Left cardiac atrium (tissue), 4 donors: Measurements from ENCODE around the gene CWC22. TPM values are rescaled to one million over a fixed set of nuclear protein-coding genes. Genes with fewer than 3 reads are reported as not detected.
"Not testable (repeated sequence)": the region's sequence is repeated elsewhere in the genome, so short reads cannot be mapped to it uniquely, and the experiment has no call there.

Experiments used
- ATAC-seq, 2 donors: fragments of 200-7000 bp; cut with Tn5 transposase; one replicate each; pipeline ENCODE4 v1.9.1; 2020; ENCODE audit warnings: mild to moderate bottlenecking in 2 of 2, moderate library complexity in 2 of 2
- DNase-seq: peaks from one replicate; pipeline ENCODE4 v3.0.0-alpha.2; 2020
- intact Hi-C, 2 donors: fragments of 100-400 bp; cut with DNase I; formaldehyde crosslinking; loops; one replicate each; pipeline versions ENCODE4 v1.14.1 to v1.15.1; 2022 to 2023
- total RNA-seq, 2 donors: library from RNA; stranded (reverse); fragmentation: NEBNext Ultra II Directional; extraction: Animal tissue kit (Norgen Biotek cat#: 25700); gene quantifications; one replicate each; pipeline ENCODE4 v1.2.1, GENCODE V29; 2021
- donor health status: DM: no; HTN: yes; CAD: no.
- donor health status: DM: no; HTN: yes; CAD: no; lungs with severe emphysema.
- donor health status: DM: yes; HTN: yes; CAD: no.
- donor health status: Dilated cardiomyopathy.

Gene CWC22
- total RNA-seq, 2 donors from 2014 or later, result 13.7 to 14.7 TPM

- intact Hi-C loops, result no loop called here
- ATAC-seq (peak in 1 of 2 donors; percentile 76), DNase-seq (no peak)
Measured at GRCh38 chr2:179963626-179964025, 43.5 kb downstream of the CWC22 start.

- intact Hi-C loops, DNase-seq, ATAC-seq: not testable (repeated sequence)
Measured at GRCh38 chr2:179958251-179958650, 48.8 kb downstream of the CWC22 start.

GRCh38 chr2:179954026-179954425, 53.1 kb downstream of the CWC22 start:
- no peak for DNase-seq
- intact Hi-C loops, result no loop called here
- ATAC-seq, result no peak

GRCh38 chr2:179953359-179953758, 53.7 kb downstream of the CWC22 start:
- DNase-seq (no peak), ATAC-seq (no peak)
- intact Hi-C loops, result no loop called here

GRCh38 chr2:179952658-179953057, 54.4 kb downstream of the CWC22 start:
- DNase-seq (no peak), ATAC-seq (no peak)
- intact Hi-C loops, result no loop called here

GRCh38 chr2:179951680-179952079, 55.4 kb downstream of the CWC22 start:
- DNase-seq (no peak), ATAC-seq (no peak)
- intact Hi-C loops, result no loop called here

GRCh38 chr2:179950391-179950790, 56.7 kb downstream of the CWC22 start:
- DNase-seq (no peak), ATAC-seq (no peak)
- intact Hi-C loops, result no loop called here

- DNase-seq (no peak), ATAC-seq (no peak)
- intact Hi-C loops, result no loop called here
Measured at GRCh38 chr2:179949438-179949837, 57.7 kb downstream of the CWC22 start.

- ATAC-seq (no peak), DNase-seq (no peak)
- intact Hi-C loops, result no loop called here
Measured at GRCh38 chr2:179948058-179948457, 59.0 kb downstream of the CWC22 start.

- DNase-seq, result no peak
- ATAC-seq, result no peak
- intact Hi-C loops, result no loop called here
Measured at GRCh38 chr2:179946810-179947615, 60.1 kb downstream of the CWC22 start.

- intact Hi-C loops, result no loop called here
- DNase-seq (no peak), ATAC-seq (no peak)
Measured at GRCh38 chr2:179946346-179946745, 60.8 kb downstream of the CWC22 start.

- intact Hi-C loops, result no loop called here
- ATAC-seq (no peak), DNase-seq (no peak)
Measured at GRCh38 chr2:179939259-179939658, 67.8 kb downstream of the CWC22 start.

GRCh38 chr2:179938026-179938425, 69.1 kb downstream of the CWC22 start:
- intact Hi-C loops, result no loop called here
- DNase-seq (no peak), ATAC-seq (no peak)

GRCh38 chr2:179936654-179937053, 70.4 kb downstream of the CWC22 start:
- intact Hi-C loops, result no loop called here

GRCh38 chr2:179936141-179936540, 71.0 kb downstream of the CWC22 start:
- DNase-seq (no peak), ATAC-seq (no peak)
- intact Hi-C loops, result no loop called here

More at GRCh38 chr2:179936654-179937053, 70.4 kb downstream of the CWC22 start:
- ATAC-seq, result no peak
- DNase-seq, result no peak

- intact Hi-C loops, result no loop called here
- ATAC-seq, result peak; percentile 91 to 95
- peak; percentile 46 for DNase-seq
Measured at GRCh38 chr2:179932786-179933185, 74.3 kb downstream of the CWC22 start.

- no peak for ATAC-seq
Measured at GRCh38 chr2:179931502-179931901, 75.6 kb downstream of the CWC22 start.

GRCh38 chr2:179929997-179930396, 77.1 kb downstream of the CWC22 start:
- ATAC-seq, intact Hi-C loops, DNase-seq: not testable (repeated sequence)

More at GRCh38 chr2:179931502-179931901, 75.6 kb downstream of the CWC22 start:
- intact Hi-C loops, result no loop called here
- no peak for DNase-seq

- no peak for DNase-seq
- intact Hi-C loops, result no loop called here
- ATAC-seq, result no peak
Measured at GRCh38 chr2:179927041-179927440, 80.1 kb downstream of the CWC22 start.

GRCh38 chr2:179925713-179926112, 81.4 kb downstream of the CWC22 start:
- intact Hi-C loops, result no loop called here
- DNase-seq (no peak), ATAC-seq (no peak)

- ATAC-seq, result no peak
- no peak for DNase-seq
- intact Hi-C loops, result no loop called here
Measured at GRCh38 chr2:179917272-179917671, 89.8 kb downstream of the CWC22 start.
